ENCODE data around the gene ASB2.

ASB2 gene

DNA sequence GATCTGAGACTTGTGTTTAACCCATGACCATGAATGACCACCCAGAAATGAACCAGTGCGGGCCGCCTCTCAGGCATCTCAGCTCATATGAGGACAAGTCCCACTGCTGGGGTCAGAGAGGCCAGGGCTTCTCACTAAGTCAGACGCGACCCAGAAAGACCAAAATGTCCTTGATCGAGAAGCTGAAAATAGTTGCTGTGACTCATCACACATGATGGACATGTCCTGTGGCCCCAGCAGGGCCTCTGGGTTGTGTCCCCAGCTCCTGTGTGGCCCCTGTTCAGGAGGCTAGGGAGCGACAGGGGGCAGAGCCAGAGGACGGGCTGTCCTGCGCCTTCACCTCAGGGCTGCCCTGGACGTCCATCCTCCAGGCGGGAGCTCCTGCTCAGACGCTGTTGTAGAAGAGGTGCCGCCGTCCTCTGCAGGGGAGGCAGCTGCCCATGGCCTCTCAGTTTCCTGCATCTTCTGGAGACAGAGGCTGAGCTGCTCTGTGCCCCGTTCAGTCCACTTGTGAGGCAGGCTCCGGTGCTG lies 78.2 kb downstream of the ASB2 start:
- no peak for DNase-seq

GRCh38 chr14:93897476-93897845 lies 78.9 kb downstream of the ASB2 start:
- DNase-seq, result no peak

- DNase-seq, result no peak
Measured at GRCh38 chr14:93895023-93895604, 81.3 kb downstream of the ASB2 start.

DNA sequence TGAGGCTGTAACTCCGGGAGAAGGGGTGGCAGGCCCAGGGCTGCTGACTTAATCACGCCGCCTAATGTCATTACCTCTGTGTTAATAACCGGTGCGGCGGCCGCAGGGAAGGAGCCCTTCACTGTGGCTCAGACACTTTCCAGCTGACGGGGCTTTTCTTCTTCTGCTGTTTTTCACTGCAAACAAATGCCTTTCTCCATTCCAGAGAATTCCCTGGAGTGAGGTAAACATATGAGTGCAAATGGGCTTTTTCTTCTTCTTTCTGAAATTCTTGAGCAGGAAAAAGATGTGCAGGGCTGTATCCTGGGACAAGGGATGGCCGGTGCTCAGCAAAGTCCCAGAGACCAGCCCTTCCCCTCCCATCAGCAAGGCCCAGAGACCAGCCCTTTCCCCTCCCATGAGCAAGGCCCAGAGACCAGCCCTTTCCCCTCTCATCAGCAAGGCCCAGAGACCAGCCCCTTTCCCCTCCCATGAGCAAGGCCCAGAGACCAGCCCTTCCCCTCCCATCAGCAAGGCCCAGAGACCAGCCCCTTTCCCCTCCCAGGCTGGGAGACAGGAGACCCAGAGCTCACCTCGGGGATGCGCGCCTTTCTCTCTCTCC lies 82.6 kb downstream of the ASB2 start:
- DNase-seq, result no peak

DNA sequence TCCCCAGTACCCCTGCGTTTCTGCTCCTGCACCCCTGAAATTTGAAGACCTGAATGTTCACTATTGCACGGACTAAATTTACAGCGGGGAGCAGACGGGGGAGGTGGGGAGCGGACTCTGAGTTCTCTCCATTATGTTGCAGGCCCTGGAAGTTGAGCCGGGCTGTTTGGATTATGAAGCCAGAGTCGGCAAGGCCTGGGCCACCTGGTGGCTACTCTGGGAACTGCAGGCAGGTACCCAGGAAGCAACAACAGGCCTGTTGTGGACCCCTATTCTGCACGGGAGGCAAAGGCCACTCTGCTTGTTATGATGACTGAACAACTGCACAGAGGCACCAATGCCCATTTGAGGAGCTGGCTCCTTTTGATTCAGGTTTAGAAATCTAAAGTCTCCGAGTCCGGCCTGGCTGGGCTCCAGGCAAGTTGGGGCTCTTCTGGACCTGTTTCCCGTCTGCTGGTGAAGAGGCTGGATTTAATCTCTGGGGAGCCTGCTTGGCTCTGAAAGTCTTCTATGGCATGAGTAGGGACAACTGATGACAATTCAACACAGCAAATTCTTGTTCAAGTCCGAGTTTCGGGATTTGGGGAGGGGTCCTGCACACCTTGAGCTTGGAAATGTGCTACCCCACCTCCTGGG lies 83.3 kb downstream of the ASB2 start:
- no peak for DNase-seq

DNA sequence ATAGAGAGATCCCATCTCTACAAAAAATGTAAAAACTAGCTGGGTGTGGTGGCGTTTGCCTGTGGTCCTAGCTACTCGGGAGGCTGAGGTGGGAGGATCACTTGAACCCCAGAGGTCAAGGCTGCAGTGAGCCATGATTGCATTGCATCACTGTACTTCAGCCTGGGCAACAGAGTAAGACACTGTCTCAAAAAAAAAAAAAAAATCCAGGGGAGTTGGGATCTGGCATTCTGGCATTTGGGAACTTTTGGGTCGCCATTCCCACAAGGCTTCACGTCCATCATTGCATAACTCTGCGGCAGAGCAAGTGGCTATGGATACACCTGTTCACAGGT lies 83.9 kb downstream of the ASB2 start:
- no peak for DNase-seq

DNA sequence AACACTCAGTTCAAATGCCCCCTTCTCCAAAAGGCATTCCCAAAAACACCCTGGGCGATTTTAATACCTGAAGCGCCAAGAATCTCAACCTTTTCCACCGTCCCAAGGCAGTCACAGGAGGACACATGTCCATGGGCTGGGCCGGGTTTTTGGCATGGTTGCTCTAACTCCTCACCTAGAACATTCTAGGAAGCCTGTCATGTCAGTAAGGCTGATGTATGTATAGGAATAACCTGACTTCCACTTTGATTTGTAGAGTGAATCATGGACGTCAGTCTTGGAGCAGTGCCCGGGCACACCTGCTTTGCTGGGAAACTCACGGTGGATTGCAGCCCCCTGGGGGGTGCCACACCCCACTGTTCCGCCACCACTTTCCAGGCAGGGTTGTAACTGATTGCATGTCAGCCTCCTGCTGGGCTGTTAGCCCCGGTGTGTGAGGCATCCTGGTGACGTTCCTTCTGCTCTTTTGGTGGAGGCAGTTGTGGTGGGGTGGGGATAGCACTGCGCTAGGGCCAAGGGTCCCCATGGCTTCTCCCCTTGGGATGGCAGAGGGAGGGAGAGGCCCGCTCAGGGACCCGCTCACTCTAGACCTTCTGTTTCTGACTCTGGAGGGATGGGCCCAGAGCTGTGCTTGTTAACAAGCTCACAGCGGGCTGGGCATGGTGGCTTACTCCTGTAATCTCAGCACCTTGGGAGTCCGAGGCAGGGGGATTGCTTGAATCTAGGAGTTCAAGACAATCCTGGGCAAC lies 84.4 kb downstream of the ASB2 start:
- DNase-seq, result no peak

DNA sequence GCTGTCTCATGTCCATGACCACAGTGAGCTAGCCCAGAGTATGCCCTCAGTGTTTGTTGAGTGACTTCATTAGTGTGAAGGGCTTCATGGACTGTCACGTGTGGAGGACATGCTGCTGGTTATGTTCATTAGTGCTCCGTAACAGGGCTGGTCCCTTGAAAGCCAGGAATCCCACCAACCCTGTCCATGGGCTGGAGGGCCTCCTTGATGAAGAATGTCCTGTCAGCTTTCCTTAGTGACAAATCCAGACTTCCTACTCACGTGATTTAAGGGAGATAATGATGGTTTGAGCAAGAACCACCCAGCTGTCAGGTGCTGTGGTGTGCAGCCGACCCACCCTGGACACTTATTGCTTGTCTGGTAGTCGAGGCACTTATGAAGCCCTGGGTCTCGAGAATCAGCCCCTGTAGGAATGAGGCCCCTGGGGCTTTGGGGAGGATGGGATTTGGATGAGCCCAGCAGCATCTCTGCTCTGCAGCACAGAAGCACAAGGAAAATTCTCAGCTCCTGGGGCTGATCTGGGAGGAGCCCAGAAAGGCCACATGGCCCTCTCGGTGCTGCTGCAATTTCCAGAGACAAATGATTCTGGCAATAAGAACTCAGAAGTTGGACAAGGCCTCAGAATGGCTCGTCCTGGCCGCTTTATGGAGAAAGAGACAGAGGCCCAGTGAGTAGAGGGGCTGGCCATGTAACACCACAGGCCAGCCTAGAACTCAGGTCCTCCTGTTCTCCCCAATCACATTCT lies 86.5 kb downstream of the ASB2 start:
- DNase-seq, result no peak

DNA sequence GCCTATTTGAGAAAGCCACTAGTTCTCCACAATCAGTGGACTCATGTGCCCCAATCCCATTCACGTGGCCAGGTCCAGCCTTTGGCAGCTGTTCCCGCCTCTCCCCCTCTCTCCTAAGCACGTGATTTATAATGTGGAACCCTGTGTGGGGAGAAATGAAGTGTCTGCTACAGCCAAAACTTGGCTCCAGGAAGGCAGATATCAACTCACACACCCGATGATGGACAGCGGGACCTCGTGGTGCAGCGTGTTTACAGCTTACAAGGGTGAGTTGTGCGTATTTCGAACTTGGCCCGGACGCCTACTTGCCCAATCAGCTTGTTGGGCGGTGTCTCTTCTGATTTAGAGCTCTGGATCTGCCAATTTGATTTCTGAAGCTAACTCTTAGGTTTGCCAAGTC lies 87.4 kb downstream of the ASB2 start:
- DNase-seq, result no peak

GRCh38 chr14:93884950-93885349 lies 91.4 kb downstream of the ASB2 start:
- DNase-seq, result no peak

All from DMS153 (cell line).